GM21576 (cell line): Measurements from ENCODE around the gene DNAAF5.
"Not testable (repeated sequence)": the region's sequence is repeated elsewhere in the genome, so short reads cannot be mapped to it uniquely, and the experiment has no call there.

Experiments
- ATAC-seq: cut with Tn5 transposase; IDR thresholded peaks from one replicate; pipeline ENCODE4 v1.9.1; 2021; ENCODE audit warnings: mild to moderate bottlenecking, moderate library complexity; ENCODE audit not compliant: unreplicated experiment

Gene DNAAF5

DNA sequence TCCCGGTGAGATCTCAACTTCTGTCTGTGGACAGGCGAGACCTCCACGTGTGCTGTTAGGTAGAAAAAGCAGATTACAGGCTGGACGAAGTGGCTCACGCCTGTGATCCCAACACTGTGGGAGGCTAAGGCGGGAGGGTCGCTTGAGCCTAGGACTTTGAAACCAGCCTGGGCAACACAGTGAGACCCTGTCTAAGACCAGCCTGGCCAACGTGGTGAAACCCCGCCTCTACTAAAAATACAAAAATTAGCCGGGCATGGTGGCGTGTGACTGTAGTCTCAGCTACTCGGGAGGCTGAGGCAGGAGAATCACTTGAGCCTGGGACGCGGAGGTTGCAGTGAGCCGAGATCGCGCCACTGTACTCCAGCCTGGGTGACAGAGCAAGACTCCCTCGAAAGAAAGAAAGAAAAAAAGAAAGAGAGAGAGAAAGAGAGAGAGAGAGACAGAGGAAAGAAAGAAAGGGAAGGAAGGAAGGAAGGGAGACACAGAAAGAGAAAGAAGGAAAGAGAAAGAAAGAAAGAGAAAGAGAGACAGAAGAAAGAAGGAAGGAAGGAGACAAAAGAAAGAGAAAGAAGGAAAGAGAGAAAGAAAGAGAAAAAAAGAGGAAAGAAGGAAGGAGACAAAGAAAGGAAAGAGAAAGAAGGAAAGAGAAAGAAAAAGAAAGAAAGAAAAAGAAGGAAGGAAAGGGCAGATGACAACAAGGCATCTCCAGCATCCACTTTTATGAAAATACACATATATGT, 76.2 kb downstream of the DNAAF5 start:
- ATAC-seq: no peak

DNA sequence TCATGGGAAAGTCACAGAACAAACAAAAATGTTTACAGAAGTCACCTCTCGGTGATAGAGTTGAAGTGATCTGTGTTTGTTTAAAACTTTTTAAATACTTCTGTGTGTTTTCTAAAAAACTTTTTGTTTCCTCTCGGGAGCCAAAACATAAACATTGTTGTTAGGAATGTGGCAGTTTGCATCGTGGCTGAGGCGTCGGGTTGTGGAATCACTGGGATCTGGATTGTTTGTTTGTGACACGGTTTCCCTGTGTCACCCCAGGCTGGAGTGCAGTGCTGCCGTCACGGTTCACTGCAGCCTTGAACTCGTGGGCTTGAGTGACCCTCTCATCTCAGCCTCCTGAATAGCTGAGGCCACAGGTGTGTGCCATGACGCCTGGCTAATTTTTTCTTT, 76.7 kb downstream of the DNAAF5 start:
- ATAC-seq: no peak

DNA sequence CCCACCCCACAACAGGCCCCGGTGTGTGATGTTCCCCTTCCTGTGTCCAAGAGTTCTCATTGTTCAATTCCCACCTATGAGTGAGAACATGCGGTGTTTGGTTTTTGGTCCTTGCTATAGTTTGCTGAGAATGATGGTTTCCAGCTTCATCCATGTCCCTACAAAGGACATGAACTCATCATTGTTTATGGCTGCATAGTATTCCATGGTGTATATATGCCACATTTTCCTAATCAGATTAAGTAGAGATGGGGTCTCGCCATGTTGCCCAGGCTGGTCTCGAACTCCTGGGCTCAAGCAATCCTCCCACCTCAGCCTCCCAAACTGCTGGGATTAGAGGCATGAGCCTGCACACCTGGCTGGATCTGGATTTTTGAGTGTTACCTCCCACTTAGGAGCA, 77.3 kb downstream of the DNAAF5 start:
- ATAC-seq: not testable (repeated sequence)

DNA sequence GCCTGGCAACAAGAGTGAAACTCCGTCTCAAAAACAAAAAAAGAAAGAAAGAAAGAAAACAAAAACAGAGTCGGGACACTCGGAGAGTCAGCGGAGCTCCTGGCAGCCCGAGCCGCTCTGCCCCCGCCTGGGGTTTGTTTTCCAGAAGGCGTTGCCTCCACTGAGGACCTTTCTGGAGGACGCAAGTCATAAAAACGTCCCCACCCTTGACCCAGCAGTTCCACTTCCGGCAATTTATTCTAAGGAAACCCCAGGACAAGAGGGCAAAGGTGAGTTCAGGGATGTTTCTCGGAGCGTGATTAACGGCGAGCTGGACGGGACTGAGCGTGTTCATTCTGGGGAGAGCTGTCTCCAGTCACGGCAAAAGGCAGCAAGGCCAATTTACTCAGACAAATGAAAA, 78.8 kb downstream of the DNAAF5 start:
- no peak for ATAC-seq

DNA sequence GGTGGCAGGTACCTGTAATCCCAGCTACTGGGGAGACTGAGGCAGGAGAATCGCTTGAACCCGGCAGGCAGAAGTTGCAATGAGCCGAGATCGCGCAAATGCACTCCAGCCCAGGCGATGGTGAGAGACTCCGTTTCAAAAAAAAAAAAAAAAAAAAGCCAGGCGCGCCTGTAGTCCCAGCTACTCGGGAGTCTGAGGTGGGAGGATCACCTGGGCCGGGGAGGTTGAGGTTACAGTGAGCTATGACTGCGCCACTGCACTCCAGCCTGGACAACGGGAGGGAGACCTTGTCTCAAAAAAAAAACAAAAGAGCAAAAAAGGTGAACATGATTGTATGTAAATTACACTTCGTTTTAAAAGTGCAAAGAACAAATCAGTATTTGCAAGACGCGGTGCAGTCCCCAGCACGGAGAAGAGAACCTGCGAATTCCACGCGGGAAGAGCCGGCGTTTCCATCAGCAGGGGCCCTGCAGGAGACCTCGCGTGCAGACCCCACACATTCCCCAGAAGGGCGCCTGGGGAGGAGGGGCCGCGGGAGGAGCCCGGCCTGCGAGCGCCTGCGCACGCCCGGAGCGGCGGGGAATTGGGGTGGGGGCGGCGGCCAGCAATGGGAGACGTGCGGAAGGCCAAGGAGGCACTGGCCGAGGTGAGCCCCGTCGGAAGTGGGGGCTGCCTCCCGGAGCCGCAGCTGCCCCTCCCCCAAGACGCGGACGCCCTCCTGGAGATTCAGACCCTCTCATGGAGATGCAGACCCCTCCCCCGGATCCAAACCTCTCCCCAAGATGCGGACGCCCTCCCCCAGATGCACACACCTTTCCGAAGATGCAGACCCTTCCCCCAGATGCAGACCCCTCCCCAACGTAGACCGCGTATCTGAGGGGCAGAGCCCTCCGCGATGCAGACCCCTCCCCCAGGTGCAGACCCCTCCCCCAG, 89.1 kb downstream of the DNAAF5 start:
- no peak for ATAC-seq

DNA sequence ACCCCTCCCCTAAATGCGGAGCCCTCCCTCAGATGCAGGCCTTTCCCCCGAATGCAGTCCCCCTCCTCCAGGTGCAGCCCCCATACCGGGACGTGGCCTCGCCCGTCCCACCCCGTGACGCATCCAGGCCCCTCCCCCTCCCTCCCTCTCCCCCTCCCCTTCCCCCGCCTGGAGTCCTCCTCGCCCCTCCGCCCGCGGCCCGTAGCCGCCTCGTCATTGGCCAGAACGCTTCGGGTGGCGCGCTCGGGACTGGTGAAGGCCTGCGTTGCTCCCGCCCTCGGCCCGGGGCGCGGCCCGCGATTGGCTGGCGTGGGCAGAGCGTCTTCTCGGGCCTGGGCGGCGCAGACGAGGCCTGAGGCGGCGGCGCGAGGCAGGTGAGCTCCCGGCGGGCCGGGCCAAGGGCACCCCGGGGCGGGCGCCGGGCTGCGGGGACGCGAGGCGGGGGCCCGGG, 89.8 kb downstream of the DNAAF5 start:
- peak; percentile 84 for ATAC-seq

DNA sequence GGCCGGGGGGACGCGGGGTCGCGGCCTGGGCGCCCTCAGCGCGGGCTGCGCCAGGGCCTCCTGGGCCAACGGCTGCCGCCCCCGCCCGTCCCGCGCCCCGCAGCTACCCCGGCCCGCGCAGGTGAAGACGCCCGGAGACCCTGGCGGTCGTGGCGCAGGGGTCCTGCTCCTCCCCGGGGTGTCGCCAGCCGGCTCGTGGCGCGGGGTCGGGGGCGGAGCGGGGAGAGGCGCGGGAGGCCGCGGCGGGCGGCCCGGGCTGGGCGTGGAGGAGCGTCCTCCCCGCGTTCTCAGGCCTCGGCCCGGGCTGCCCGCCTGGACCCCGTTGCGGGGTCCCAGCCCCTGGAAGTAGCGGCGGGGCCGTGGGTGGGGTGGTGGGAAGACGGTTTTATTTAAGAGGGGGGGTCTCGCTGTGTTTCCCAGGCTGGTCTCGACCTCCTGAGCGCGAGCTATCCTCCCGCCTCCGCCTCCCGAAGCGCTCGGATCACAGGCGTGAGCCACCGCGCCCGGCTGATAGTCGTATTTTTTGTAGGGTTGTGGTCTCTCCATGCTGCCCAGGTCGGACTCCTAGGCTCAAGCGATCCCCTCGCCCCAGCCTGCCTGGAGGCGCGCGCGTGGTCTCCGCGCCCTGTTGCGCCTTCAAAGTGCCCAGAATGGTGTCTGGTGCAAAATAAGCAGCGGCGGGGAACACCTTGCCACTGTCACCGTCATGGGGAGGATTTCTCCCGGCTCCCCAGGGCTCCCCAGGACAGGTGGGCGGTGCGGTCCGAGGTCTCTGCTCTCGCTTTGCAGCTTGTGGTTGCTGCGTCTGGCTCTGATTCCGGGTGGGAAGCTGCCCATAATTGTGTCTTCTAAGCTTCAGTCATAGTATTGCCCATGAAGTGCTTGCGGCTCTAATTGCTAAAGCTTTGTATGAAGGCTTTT, 90.5 kb downstream of the DNAAF5 start:
- peak; percentile 13 for ATAC-seq

DNA sequence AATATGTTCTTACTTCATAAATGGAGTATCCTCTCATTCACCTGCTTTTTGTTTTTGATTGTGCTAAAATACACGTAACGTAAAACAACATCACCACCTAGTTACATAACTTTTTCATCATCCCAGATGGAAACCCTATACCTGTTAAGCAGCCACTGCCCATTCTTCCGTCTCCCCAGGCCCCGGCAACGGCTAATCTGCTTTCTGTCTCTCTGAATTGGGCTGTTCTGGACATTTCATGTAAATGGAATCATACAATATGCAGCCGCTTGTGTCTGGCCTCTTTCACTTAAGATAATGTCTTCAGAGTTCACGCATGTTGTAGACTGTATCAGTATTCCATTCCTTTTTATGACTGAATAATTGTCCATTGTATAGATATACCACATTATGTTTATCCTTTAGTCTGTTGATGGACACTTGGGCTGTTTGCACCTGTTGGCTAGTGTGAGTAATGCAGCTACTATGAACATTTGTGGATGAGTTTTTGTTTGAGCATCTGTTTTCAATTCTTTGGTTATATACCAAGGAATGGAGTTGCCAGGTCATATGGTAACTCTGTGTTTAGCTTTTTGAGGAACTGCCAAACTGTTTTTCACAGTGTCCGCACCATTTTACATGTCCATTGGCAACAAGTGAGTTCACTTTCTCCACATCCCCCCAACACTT, 91.7 kb downstream of the DNAAF5 start:
- no peak for ATAC-seq

DNA sequence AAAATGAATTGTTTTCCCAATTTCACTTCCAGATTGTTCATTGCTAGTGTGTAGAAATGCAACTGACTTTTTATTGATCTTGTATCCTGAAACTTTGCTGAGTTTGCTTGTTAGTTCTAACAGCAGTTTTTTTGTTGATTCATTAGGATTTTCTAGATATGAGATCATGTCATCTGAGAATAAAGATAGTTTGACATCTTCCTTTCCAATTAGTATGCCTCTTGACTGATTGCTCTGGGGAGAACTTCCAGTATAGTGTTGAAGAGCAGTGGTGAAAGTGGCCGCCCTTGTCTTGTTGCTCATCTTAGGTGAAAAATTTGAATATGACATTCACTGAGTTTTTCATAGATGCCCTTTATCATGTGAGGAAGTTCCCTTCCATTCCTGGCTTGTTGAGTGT, 93.8 kb downstream of the DNAAF5 start:
- no peak for ATAC-seq

DNA sequence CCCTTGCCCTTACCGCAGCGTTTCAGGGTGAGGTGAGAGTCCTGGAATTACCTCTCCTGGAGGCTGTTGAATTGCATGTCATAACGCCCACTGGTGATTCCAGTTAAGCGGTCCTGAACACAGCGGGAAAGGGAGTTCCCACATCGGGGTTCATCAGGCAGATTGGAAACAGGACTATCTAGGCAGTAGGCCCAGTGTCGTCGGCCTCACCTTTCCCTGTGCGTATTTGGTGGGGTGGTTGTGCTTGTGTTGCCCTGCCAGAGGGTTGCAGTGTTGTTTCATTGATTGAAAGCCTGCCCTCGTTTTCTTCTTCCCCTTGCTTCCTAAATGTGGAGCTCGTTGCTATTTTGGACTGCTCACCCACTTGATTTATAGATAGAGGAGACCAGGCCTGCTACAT, 95.2 kb downstream of the DNAAF5 start:
- no peak for ATAC-seq

DNA sequence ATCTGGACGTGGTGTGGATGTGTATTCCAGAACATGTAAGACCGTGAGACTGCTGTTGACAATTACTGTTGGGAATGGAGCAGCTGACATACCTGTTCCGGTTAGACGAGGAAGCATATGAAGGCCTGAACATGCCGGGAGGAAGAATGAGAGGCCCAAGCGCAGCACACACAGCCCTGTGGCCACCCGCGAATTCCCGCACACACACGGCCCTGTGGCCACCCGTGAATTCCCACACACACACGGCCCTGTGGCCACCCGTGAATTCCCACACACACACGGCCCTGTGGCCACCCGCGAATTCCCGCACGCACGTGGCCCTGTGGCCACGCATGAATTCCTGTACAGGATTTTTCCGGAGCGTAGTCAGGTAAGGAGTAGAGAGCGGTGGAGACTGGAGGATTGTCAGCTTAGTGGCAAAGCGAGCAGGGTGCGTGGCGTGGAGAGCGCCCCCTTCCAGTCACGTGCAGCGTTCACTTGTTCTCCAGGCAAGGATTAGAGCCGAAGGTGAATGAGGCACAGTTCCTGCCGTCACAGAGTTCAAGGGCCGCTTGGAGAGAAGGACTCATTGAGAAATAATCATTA, 96.3 kb downstream of the DNAAF5 start:
- no peak for ATAC-seq

DNA sequence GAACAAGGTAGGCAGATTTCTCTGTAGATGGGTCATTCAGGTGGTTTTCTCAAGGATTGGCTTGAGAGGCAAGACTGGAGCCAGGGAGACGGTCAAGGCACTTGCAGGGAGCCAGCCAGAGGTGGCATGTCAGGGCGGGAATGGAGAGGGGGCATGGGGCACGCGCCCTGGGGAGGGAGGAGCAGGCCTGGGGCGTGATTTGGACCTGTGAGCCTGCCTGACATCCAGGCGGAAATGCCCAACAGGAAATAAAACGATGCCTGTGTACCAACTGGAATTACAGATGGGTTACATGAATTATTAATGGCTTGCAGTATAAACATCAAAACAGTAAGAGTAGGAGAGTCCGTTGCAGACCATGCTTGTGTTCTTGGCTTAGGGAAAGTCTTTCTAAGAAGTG, 97.2 kb downstream of the DNAAF5 start:
- ATAC-seq: no peak

DNA sequence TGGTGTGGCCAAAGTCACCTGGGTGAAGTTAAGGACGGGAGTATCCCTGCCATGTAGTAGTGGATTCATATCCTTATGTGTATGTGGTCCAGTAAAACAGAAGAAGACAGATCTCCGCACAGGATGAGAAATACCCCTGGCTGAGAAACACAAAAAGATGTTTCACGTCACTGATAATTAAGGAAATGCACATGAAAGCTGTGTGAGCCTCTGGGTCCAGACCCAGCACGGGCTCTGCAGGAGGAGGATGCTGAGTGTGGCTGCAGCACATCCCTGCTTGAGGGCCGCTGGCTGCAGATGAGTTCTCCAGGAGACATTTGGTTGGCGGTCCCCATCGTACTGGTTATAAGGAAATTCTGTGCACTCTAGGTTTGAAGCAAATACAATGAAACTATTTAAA, 97.6 kb downstream of the DNAAF5 start:
- no peak for ATAC-seq

DNA sequence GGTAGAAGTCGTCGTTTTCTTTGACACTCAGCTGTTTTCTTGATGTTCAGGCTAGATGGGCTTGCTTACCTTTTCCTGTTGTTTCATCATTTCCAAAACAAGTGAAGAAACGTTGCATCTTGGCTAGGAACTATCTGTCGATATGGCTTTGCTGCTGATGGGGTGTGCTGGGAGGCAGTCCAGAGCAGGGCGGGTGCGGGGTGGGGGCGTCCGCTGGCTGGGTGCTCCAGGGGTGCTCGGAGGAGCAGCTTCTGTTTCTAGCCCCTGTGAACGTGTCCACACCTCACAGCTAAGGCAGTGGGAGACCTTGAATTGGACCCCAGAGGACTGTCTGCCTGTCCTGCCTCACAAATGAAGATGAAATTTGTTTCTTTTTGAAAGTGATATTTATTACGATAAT, 98.2 kb downstream of the DNAAF5 start:
- ATAC-seq: no peak

DNA sequence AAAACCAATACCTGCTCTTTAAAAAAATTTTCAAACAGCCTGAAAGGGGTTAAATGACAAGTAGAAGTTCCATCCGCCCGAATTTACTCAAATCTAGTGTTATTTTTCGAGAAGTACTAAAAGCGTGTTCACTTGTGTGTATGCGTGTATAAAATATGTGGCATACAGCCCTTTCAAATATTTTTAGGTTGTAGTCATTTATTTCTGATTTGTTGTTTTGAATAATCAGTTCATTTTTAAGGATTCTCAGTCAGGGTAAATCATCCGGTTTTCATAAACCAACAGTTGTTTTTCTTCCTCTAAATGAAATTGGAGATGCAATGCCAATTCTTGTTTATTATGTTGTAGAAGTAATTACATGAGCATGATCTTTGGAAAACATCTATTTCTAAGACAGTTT, 98.9 kb downstream of the DNAAF5 start:
- ATAC-seq: no peak

DNA sequence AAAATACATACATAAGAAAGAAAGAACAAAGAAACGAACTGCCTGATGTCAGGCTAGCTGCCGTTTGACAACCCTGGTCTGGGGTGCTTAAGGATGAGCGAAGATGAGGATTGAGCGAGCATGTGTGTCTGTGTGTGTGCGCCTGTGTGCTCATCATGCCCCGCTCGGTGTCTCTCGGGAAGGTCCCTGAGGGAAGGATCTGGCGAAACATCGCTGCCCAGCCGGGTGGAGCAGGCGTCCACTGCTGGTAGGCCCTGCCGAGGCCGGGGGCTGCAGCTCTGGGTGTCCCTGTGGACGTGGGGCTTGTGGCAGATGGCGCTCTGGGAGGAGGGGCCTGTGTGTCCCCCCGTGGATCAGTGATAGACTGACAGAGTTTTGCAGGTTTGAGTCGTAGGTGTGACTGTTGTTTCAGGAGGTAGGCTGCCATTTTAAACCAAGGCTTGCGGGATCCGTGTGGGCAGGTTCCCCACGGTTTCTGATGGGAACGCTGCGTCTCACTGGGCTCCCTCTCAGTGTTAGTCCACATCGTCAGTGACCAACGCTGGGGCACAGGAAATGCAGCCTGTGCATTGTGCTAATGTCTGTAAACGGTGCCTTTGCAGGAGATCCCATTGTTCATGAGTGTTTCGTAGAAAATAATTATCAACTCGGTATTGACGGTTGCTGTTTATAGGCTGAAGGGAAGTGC, 99.9 kb downstream of the DNAAF5 start:
- ATAC-seq: no peak

DNA sequence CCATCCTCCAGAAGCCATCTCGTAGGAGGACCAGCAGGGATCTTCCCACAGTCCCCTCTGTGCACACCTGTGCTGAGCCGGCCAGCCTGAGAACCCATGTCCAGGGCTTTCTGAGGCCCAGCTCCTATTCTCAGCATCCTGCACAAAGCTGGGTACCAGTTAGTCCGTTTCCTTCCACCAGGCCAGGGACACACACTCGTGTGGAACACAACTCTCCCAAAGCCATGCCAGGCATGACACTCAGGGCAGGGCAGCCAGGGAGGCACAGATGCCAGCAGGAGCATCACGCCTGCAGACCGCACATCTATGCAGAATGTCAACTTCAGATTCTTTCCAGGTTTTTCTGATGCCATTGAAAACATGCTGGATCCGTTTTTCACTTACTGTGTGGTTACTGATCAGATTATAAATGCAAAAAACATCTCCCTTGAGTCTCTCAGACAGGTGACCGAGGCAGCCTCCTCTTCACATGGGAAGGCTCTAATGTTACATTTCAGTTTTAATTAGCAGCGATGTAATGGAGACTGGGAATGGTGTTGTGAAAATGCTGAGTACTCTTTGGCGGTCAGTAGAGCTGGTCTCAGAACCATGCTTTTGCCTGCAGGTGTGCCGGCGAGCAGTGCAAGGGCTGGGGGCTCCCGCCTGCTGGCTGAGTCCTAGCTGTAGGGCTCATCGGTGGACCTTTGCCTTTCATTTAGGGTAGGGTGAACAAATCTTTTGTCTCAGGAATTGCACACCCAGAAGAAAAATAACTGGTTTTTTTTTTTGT, 102.5 kb downstream of the DNAAF5 start:
- no peak for ATAC-seq

DNA sequence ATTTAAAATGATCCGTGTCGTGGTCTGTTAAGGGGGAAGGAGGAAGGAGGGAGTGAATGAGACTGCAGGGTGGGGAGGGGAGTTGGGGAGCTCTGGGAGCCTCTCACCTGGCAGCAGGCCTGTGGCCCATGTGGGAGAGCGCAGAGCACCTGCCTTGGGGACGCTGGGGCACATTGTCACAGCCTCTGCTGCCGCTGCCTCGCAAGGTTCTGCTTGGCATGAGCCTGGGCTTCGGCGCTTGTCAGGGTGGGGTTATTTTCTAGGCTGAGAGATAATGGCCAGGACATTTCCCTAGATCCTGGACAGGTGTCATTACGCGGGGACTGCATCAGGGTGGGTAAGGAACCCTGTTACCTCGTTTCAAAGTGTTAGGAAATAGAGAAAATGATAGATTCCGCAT, 103.6 kb downstream of the DNAAF5 start:
- no peak for ATAC-seq
